Activated T-helper 2 cell treated with anti-CD3 and anti-CD28 coated beads, Interferon-gamma antibody, Interleukin-2, Interleukin-4, amounts not matched to agents 10 μg/mL and 5 μg/mL and 100 μg/mL, durations not matched to agents 14 hours and 24 hours and 36 hours (primary cell): ENCODE results near the gene AFF3. TPM values are rescaled to one million over a fixed set of nuclear protein-coding genes. Genes with fewer than 3 reads are reported as not detected.

Source experiments
- DNase-seq: peaks from one replicate; pipeline ENCODE4 v3.0.0; 2021; ENCODE audit warnings: low spot score
- H3K27ac Mint-ChIP-seq: one replicate; pipeline ENCODE4 v1.8.0; 2021; ENCODE audit warnings: mixed read lengths
- H3K27me3 Mint-ChIP-seq: one replicate; pipeline ENCODE4 v1.8.0; 2021; ENCODE audit warnings: low read depth, mixed read lengths
- H3K36me3 Mint-ChIP-seq: one replicate; pipeline ENCODE4 v1.8.0; 2021; ENCODE audit warnings: low read depth, mixed read lengths
- H3K4me1 Mint-ChIP-seq: one replicate; pipeline ENCODE4 v1.8.0; 2021; ENCODE audit warnings: low read depth, mixed read lengths
- H3K4me3 Mint-ChIP-seq: one replicate; pipeline ENCODE4 v1.8.0; 2021; ENCODE audit warnings: low read depth, mild to moderate bottlenecking, moderate library complexity, mixed read lengths
- H3K9me3 Mint-ChIP-seq: one replicate; pipeline ENCODE4 v1.8.0; 2021; ENCODE audit warnings: mixed read lengths
- intact Hi-C: fragments of 100-400 bp; cut with micrococcal nuclease; formaldehyde crosslinking; loops from one replicate; pipeline ENCODE4 v1.15.1; 2023
- total RNA-seq: library from RNA; stranded (reverse); gene quantifications from 2 replicates; pipeline ENCODE4 v1.2.3, GENCODE V29; 2022

AFF3 gene
- total RNA-seq, 1 donor from 2014 or later = 1.4 TPM

GRCh38 chr2:99925960-99926359 lies 216.4 kb downstream of the AFF3 start:
- Mint-ChIP-seq H3K27ac (no peak overlapping the region), H3K27me3 (no peaks in the 10 kb centered on the region), H3K36me3 (no peaks in the 10 kb centered on the region), H3K9me3 (no peaks in the 10 kb centered on the region), H3K4me3 (no peak overlapping the region), H3K4me1 (peaks cover 1% of the 10 kb centered on the region)
- intact Hi-C loops = no loop called here
- no peak for DNase-seq

- no peak overlapping the region for H3K27ac Mint-ChIP-seq
- no peak overlapping the region for H3K4me3 Mint-ChIP-seq
- H3K27me3 Mint-ChIP-seq = peaks cover 5% of the 10 kb centered on the region
- H3K9me3 Mint-ChIP-seq = no peaks in the 10 kb centered on the region
- H3K36me3 Mint-ChIP-seq = no peaks in the 10 kb centered on the region
- H3K4me1 Mint-ChIP-seq = no peaks in the 10 kb centered on the region
- intact Hi-C loops = no loop called here
- DNase-seq = no peak
Measured at GRCh38 chr2:99922664-99923063, 219.7 kb downstream of the AFF3 start.

- Mint-ChIP-seq H3K9me3 (no peaks in the 10 kb centered on the region), H3K36me3 (no peaks in the 10 kb centered on the region), H3K4me3 (no peak overlapping the region), H3K27me3 (peaks cover 5% of the 10 kb centered on the region), H3K27ac (no peak overlapping the region), H3K4me1 (no peaks in the 10 kb centered on the region)
- DNase-seq = no peak
- intact Hi-C loops = no loop called here
Measured at GRCh38 chr2:99921903-99922302, 220.5 kb downstream of the AFF3 start.

GRCh38 chr2:99918389-99918788 lies 224.0 kb downstream of the AFF3 start:
- intact Hi-C loops = no loop called here
- Mint-ChIP-seq H3K36me3 (no peaks in the 10 kb centered on the region), H3K4me1 (no peaks in the 10 kb centered on the region), H3K27ac (no peak overlapping the region), H3K4me3 (no peak overlapping the region), H3K9me3 (no peaks in the 10 kb centered on the region), H3K27me3 (peaks cover 5% of the 10 kb centered on the region)
- no peak for DNase-seq

GRCh38 chr2:99915108-99915675 lies 227.2 kb downstream of the AFF3 start:
- intact Hi-C loops = no loop called here
- Mint-ChIP-seq H3K9me3 (no peaks in the 10 kb centered on the region), H3K4me1 (no peaks in the 10 kb centered on the region), H3K4me3 (no peak overlapping the region), H3K27me3 (peaks cover 2% of the 10 kb centered on the region), H3K36me3 (no peaks in the 10 kb centered on the region), H3K27ac (no peak overlapping the region)
- DNase-seq = no peak

GRCh38 chr2:99911736-99912135 lies 230.7 kb downstream of the AFF3 start:
- Mint-ChIP-seq H3K4me1 (no peaks in the 10 kb centered on the region), H3K36me3 (no peaks in the 10 kb centered on the region), H3K27ac (no peak overlapping the region), H3K4me3 (no peak overlapping the region), H3K27me3 (no peaks in the 10 kb centered on the region), H3K9me3 (no peaks in the 10 kb centered on the region)
- intact Hi-C loops = no loop called here
- DNase-seq = no peak

- no peak for DNase-seq
- no peak overlapping the region for H3K4me3 Mint-ChIP-seq
- intact Hi-C loops = no loop called here
- no peaks in the 10 kb centered on the region for H3K27me3 Mint-ChIP-seq
- no peaks in the 10 kb centered on the region for H3K9me3 Mint-ChIP-seq
- no peaks in the 10 kb centered on the region for H3K4me1 Mint-ChIP-seq
- no peaks in the 10 kb centered on the region for H3K36me3 Mint-ChIP-seq
- no peak overlapping the region for H3K27ac Mint-ChIP-seq
Measured at GRCh38 chr2:99910902-99911301, 231.5 kb downstream of the AFF3 start.

- intact Hi-C loops = no loop called here
- H3K36me3 Mint-ChIP-seq = no peaks in the 10 kb centered on the region
Measured at GRCh38 chr2:99905636-99906035, 236.8 kb downstream of the AFF3 start.

GRCh38 chr2:99905025-99905424 lies 237.4 kb downstream of the AFF3 start:
- DNase-seq = no peak
- H3K36me3 Mint-ChIP-seq = no peaks in the 10 kb centered on the region
- H3K9me3 Mint-ChIP-seq = no peaks in the 10 kb centered on the region
- no peaks in the 10 kb centered on the region for H3K4me1 Mint-ChIP-seq
- no peak overlapping the region for H3K4me3 Mint-ChIP-seq
- H3K27ac Mint-ChIP-seq = no peak overlapping the region
- intact Hi-C loops = no loop called here
- peaks cover 2% of the 10 kb centered on the region for H3K27me3 Mint-ChIP-seq

More at GRCh38 chr2:99905636-99906035, 236.8 kb downstream of the AFF3 start:
- H3K27ac Mint-ChIP-seq = no peak overlapping the region
- no peaks in the 10 kb centered on the region for H3K9me3 Mint-ChIP-seq
- no peak for DNase-seq
- no peak overlapping the region for H3K4me3 Mint-ChIP-seq
- no peaks in the 10 kb centered on the region for H3K4me1 Mint-ChIP-seq
- H3K27me3 Mint-ChIP-seq = peaks cover 2% of the 10 kb centered on the region

GRCh38 chr2:99903981-99904380 lies 238.4 kb downstream of the AFF3 start:
- intact Hi-C loops = no loop called here
- no peak overlapping the region for H3K27ac Mint-ChIP-seq
- H3K4me3 Mint-ChIP-seq = no peak overlapping the region
- H3K36me3 Mint-ChIP-seq = no peaks in the 10 kb centered on the region
- H3K4me1 Mint-ChIP-seq = no peaks in the 10 kb centered on the region
- H3K9me3 Mint-ChIP-seq = no peaks in the 10 kb centered on the region
- DNase-seq = no peak
- H3K27me3 Mint-ChIP-seq = peaks cover 2% of the 10 kb centered on the region

GRCh38 chr2:99900556-99900955 lies 241.8 kb downstream of the AFF3 start:
- intact Hi-C loops = no loop called here
- Mint-ChIP-seq H3K36me3 (no peaks in the 10 kb centered on the region), H3K4me3 (no peak overlapping the region), H3K27ac (no peak overlapping the region), H3K9me3 (no peaks in the 10 kb centered on the region), H3K27me3 (no peaks in the 10 kb centered on the region), H3K4me1 (peaks cover 2% of the 10 kb centered on the region)
- DNase-seq = no peak

- H3K9me3 Mint-ChIP-seq = no peaks in the 10 kb centered on the region
- H3K27me3 Mint-ChIP-seq = no peaks in the 10 kb centered on the region
- no peak for DNase-seq
- no peak overlapping the region for H3K4me3 Mint-ChIP-seq
- peaks cover 2% of the 10 kb centered on the region for H3K4me1 Mint-ChIP-seq
- intact Hi-C loops = no loop called here
- H3K36me3 Mint-ChIP-seq = no peaks in the 10 kb centered on the region
- no peak overlapping the region for H3K27ac Mint-ChIP-seq
Measured at GRCh38 chr2:99899882-99900281, 242.5 kb downstream of the AFF3 start.

- Mint-ChIP-seq H3K36me3 (no peaks in the 10 kb centered on the region), H3K9me3 (no peaks in the 10 kb centered on the region), H3K27me3 (no peaks in the 10 kb centered on the region), H3K27ac (no peak overlapping the region), H3K4me1 (peaks cover 2% of the 10 kb centered on the region), H3K4me3 (no peak overlapping the region)
- DNase-seq = no peak
- intact Hi-C loops = no loop called here
Measured at GRCh38 chr2:99899058-99899855, 243.1 kb downstream of the AFF3 start.
